Stomach (tissue), 9 donors: ENCODE results near the gene RABGAP1. TPM values are rescaled to one million over a fixed set of nuclear protein-coding genes. Genes with fewer than 3 reads are reported as not detected.

Experiments
- DNase-seq, 2 donors: peaks; one replicate each; pipeline versions ENCODE4 v3.0.0 to v3.0.0-alpha.2; 2013 to 2019
- H3K27ac ChIP-seq, 5 donors: fragments of 200-600 bp in 4 of 5; sonication (generic) in 4 of 5; one replicate each; pipeline ENCODE4 v1.5.1; 2013 to 2019; ENCODE audit warnings: mild to moderate bottlenecking in 1 of 5, moderate library complexity in 1 of 5
- H3K27me3 ChIP-seq, 3 donors: fragments of 200-600 bp; sonication (generic); one replicate each; pipeline ENCODE4 v1.5.1; 2017 to 2019; ENCODE audit warnings: mixed run types in 1 of 3
- H3K36me3 ChIP-seq, 4 donors: fragments of 200-600 bp; sonication (generic); 1 replicate in 3 of 4; 2 replicates in 1 of 4; pipeline ENCODE4 v1.5.1; 2016 to 2019
- H3K4me1 ChIP-seq, 4 donors: fragments of 200-600 bp; sonication (generic); one replicate each; pipeline ENCODE4 v1.5.1; 2016 to 2019
- H3K4me3 ChIP-seq, 4 donors: fragments of 200-600 bp; sonication (generic) in 3 of 4; one replicate each; pipeline ENCODE4 v1.5.1; 2016 to 2019; ENCODE audit warnings: mild to moderate bottlenecking in 1 of 4
- H3K9me3 ChIP-seq, 4 donors: fragments of 200-600 bp; sonication (generic); one replicate each; pipeline ENCODE4 v1.5.1; 2016 to 2019
- CTCF ChIP-seq, 7 experiments: fragments of 450-650 bp in 4 of 7; fragments of 200-600 bp in 3 of 7; sonication (generic) in 3 of 7; IDR thresholded peaks; one replicate each; pipeline ENCODE4 v1.5.1; 2016 to 2019; ENCODE audit warnings: antibody characterized with exemption in 7 of 7, control low read depth in 2 of 7, mild to moderate bottlenecking in 1 of 7
- EP300 ChIP-seq: sonication (generic); formaldehyde crosslinking; IDR thresholded peaks from one replicate; pipeline ENCODE4 v1.6.1; 2017; ENCODE audit warnings: antibody characterized with exemption
- POLR2A ChIP-seq, 4 donors: fragments of 450-650 bp; IDR thresholded peaks; one replicate each; pipeline ENCODE4 v1.6.1; 2016; ENCODE audit warnings: antibody characterized with exemption in 4 of 4, control low read depth in 2 of 4, mild to moderate bottlenecking in 1 of 4, moderate library complexity in 1 of 4
- POLR2AphosphoS5 ChIP-seq, 3 donors: sonication (generic); formaldehyde crosslinking; IDR thresholded peaks; one replicate each; pipeline ENCODE4 v1.6.1; 2016; ENCODE audit warnings: antibody characterized with exemption in 3 of 3
- WGBS, 5 donors: extraction: QIAGEN DNeasy Blood & Tissue Kit in 3 of 5; methylation state at CpG; one replicate each; pipeline versions ENCODE4 v1.1.5 to v1.1.7; 2013 to 2018; 5-methylcytosine and 5-hydroxymethylcytosine counted together
- intact Hi-C: fragments of 100-400 bp; cut with DNase I; formaldehyde crosslinking; loops from one replicate; pipeline ENCODE4 v1.15.1; 2023; ENCODE audit warnings: low total_unique reads
- polyA plus RNA-seq, 3 donors: library from polyadenylated mRNA; stranded (reverse); fragments of 200-250 nt; gene quantifications; one replicate each; pipeline ENCODE4 v1.2.3, GENCODE V29; 2013
- total RNA-seq, 5 donors: library from RNA; depleted of rRNA; stranded (reverse); fragments of >200 nt; gene quantifications; one replicate each; pipeline versions ENCODE4 v1.1.0 to v1.2.3, GENCODE V29; 2014 to 2016
- donor health status: healthy with polysubstance abuse.
- donor health status: Bipolar disorder and iron deficiency.
- donor health status: healthy.

The RABGAP1 gene
- total and polyA plus RNA-seq, 8 donors: 7.0 to 157 (median 33.0) TPM

GRCh38 chr9:122950263-122950662 lies 9.4 kb downstream of the RABGAP1 start:
- Histone ChIP-seq H3K4me1 (peaks cover 27 to 97% (median 60%) of the 10 kb centered on the region in 4 donors), H3K27me3 (no peaks in the 10 kb centered on the region), H3K36me3 (no peaks in the 10 kb centered on the region), H3K27ac (no peak overlapping the region), H3K4me3 (no peak overlapping the region), H3K9me3 (no peaks in the 10 kb centered on the region)
- 77 to 86% (median 85%) methylated on average over 3 of the region's 3 CpGs for WGBS, 5 donors
- intact Hi-C loops: no loop called here
- TF ChIP-seq EP300 (no peak), POLR2AphosphoS5 (IDR thresholded peaks at IDR 0.05) (no peak), POLR2A (IDR thresholded peaks at IDR 0.05) (no peak), CTCF (IDR thresholded peaks at IDR 0.05) (no peak)
- no peak for DNase-seq

GRCh38 chr9:122951056-122951455 lies 10.2 kb downstream of the RABGAP1 start:
- no peaks in the 10 kb centered on the region for H3K9me3 ChIP-seq
- no peaks in the 10 kb centered on the region for H3K27me3 ChIP-seq
- WGBS, 5 donors: 88 to 96% (median 93%) methylated on average over 1 of the region's 1 CpG
- no peak for TF ChIP-seq EP300
- no peak for TF ChIP-seq CTCF (IDR thresholded peaks at IDR 0.05)
- TF ChIP-seq POLR2A (IDR thresholded peaks at IDR 0.05): no peak
- TF ChIP-seq POLR2AphosphoS5 (IDR thresholded peaks at IDR 0.05): no peak
- H3K4me1 ChIP-seq: peaks cover 19 to 97% (median 56%) of the 10 kb centered on the region in 4 donors
- no peak for DNase-seq
- H3K36me3 ChIP-seq: no peaks in the 10 kb centered on the region
- H3K27ac ChIP-seq: no peak overlapping the region
- intact Hi-C loops: no loop called here
- no peak overlapping the region for H3K4me3 ChIP-seq

GRCh38 chr9:122954253-122954691 lies 13.5 kb downstream of the RABGAP1 start:
- H3K4me1 ChIP-seq: peaks cover 16 to 81% (median 37%) of the 10 kb centered on the region in 4 donors
- intact Hi-C loops: no loop called here
- H3K9me3 ChIP-seq: no peaks in the 10 kb centered on the region
- H3K27me3 ChIP-seq: no peaks in the 10 kb centered on the region
- peak in 1 of 2 donors; percentile 25 for DNase-seq
- H3K27ac ChIP-seq: peak overlapping the region in 4 of 5 donors; percentile 2 to 67 (median 38)
- no peak overlapping the region for H3K4me3 ChIP-seq
- TF ChIP-seq POLR2A (IDR thresholded peaks at IDR 0.05): no peak
- no peak for TF ChIP-seq POLR2AphosphoS5 (IDR thresholded peaks at IDR 0.05)
- TF ChIP-seq EP300: no peak
- no peak for TF ChIP-seq CTCF (IDR thresholded peaks at IDR 0.05)
- peaks cover 0 to 11% (median 2%) of the 10 kb centered on the region in 4 donors for H3K36me3 ChIP-seq

GRCh38 chr9:122955961-122956360 lies 15.1 kb downstream of the RABGAP1 start:
- DNase-seq: no peak
- TF ChIP-seq EP300: no peak
- TF ChIP-seq POLR2AphosphoS5 (IDR thresholded peaks at IDR 0.05): no peak
- TF ChIP-seq POLR2A (IDR thresholded peaks at IDR 0.05): no peak
- no peak for TF ChIP-seq CTCF (IDR thresholded peaks at IDR 0.05)
- intact Hi-C loops: no loop called here
- Histone ChIP-seq H3K27ac (no peak overlapping the region), H3K36me3 (peaks cover 0 to 24% (median 16%) of the 10 kb centered on the region in 4 donors), H3K4me3 (no peak overlapping the region), H3K27me3 (no peaks in the 10 kb centered on the region), H3K4me1 (peaks cover 16 to 65% (median 28%) of the 10 kb centered on the region in 4 donors), H3K9me3 (no peaks in the 10 kb centered on the region)
